GM19043 (cell line): ENCODE data around the gene MAPK8.
"Not testable (repeated sequence)": the region's sequence is repeated elsewhere in the genome, so short reads cannot be mapped to it uniquely, and the experiment has no call there.

Experiments
- ATAC-seq: cut with Tn5 transposase; IDR thresholded peaks from one replicate; pipeline ENCODE4 v1.9.1; 2021; ENCODE audit warnings: low read depth; ENCODE audit not compliant: unreplicated experiment

MAPK8 gene

GRCh38 chr10:48306265-48306869, at the start of gene MAPK8:
Gene MAPK8, plus strand, starts transcription at chr10:48306677. Its CDS starts 94,984 bp downstream, at chr10:48401661.
- ATAC-seq: peak; percentile 74

GRCh38 chr10:48257407-48257961, 49.0 kb upstream of the MAPK8 start:
- no peak for ATAC-seq

GRCh38 chr10:48258105-48258504, 48.4 kb upstream of the MAPK8 start:
- ATAC-seq: no peak

- no peak for ATAC-seq
These were observed 39.9 kb upstream of the MAPK8 start for GRCh38 chr10:48266528-48266927.

GRCh38 chr10:48271047-48271730, 35.3 kb upstream of the MAPK8 start:
- ATAC-seq: no peak

GRCh38 chr10:48272682-48273081, 33.8 kb upstream of the MAPK8 start:
- ATAC-seq: no peak

- no peak for ATAC-seq
These were observed 32.7 kb upstream of the MAPK8 start for GRCh38 chr10:48273741-48274140.

GRCh38 chr10:48274636-48275035, 31.8 kb upstream of the MAPK8 start, which contains the start of gene FRMPD2:
Gene FRMPD2, minus strand, starts transcription at chr10:48274696. Its CDS starts 129 bp downstream, at chr10:48274567.
- ATAC-seq: no peak

- ATAC-seq: no peak
These were observed 29.4 kb upstream of the MAPK8 start for GRCh38 chr10:48277093-48277492.

- peak; percentile 67 for ATAC-seq
These were observed 27.3 kb upstream of the MAPK8 start for GRCh38 chr10:48279081-48279751.

GRCh38 chr10:48281697-48282096, 24.8 kb upstream of the MAPK8 start:
- not testable (repeated sequence) for ATAC-seq

- peak; percentile 53 for ATAC-seq
These were observed 23.6 kb upstream of the MAPK8 start for GRCh38 chr10:48282829-48283228.

- ATAC-seq: no peak
These were observed 22.4 kb upstream of the MAPK8 start for GRCh38 chr10:48284002-48284546.

- ATAC-seq: no peak
These were observed 21.7 kb upstream of the MAPK8 start for GRCh38 chr10:48284811-48285210.

- ATAC-seq: no peak
These were observed 20.8 kb upstream of the MAPK8 start for GRCh38 chr10:48285710-48286109.

GRCh38 chr10:48286356-48286755, 20.1 kb upstream of the MAPK8 start:
- no peak for ATAC-seq

- no peak for ATAC-seq
These were observed 18.8 kb upstream of the MAPK8 start for GRCh38 chr10:48287417-48288391.

- ATAC-seq: no peak
These were observed 17.8 kb upstream of the MAPK8 start for GRCh38 chr10:48288661-48289060.

- ATAC-seq: peak; percentile 46
These were observed 16.8 kb upstream of the MAPK8 start for GRCh38 chr10:48289501-48290238.
